Natural killer cell (primary cell): Measurements from ENCODE around the gene MSL2. TPM values are rescaled to one million over a fixed set of nuclear protein-coding genes. Genes with fewer than 3 reads are reported as not detected.

Source experiments
- total RNA-seq, 4 donors: library from RNA; stranded (reverse); fragments of 120-200 nt in 1 of 4; gene quantifications; one replicate each; pipeline versions ENCODE4 v1.2.3 to v1.2.4, GENCODE V29; 2013 to 2022

Gene MSL2
- total RNA-seq, 3 donors from 2014 or later (not counting 1 experiment from before 2014, with no cell fraction given): 104 to 114 (median 110) TPM

Other genes starting within 250 kb of the MSL2 start
- gene PPP2R3A, start 230.6 kb downstream of the MSL2 start, total RNA-seq: under 1 TPM; 0.35 to 0.43 (median 0.40) TPM
- 10 to 100 TPM; 17.7 to 19.9 (median 17.8) TPM for gene PCCB, start 54.0 kb upstream of the MSL2 start, total RNA-seq